Liver (tissue), 9 donors: ENCODE data around the gene DDX39B. TPM values are rescaled to one million over a fixed set of nuclear protein-coding genes. Genes with fewer than 3 reads are reported as not detected.
A peak's percentile ranks its signal among the peaks of the same experiment; 100 is the strongest.

Experiments used
- DNase-seq: peaks from one replicate; pipeline ENCODE4 v3.0.0-alpha.2; 2017; ENCODE audit warnings: low spot score
- H3K27ac ChIP-seq, 2 donors: one replicate each; pipeline ENCODE4 v1.7.0; 2013; ENCODE audit warnings: inconsistent platforms in 2 of 2, low read length in 2 of 2, control low read depth in 1 of 2, low read depth in 1 of 2, mild to moderate bottlenecking in 1 of 2
- H3K27me3 ChIP-seq, 4 donors: one replicate each; pipeline versions ENCODE4 v1.6.1 to v1.7.0; 2013; ENCODE audit warnings: low read length in 3 of 4, inconsistent platforms in 1 of 4, mild to moderate bottlenecking in 1 of 4, moderate library complexity in 1 of 4; ENCODE audit not compliant: control insufficient read depth in 4 of 4, insufficient read depth in 4 of 4
- H3K36me3 ChIP-seq, 4 donors: one replicate each; pipeline versions ENCODE4 v1.6.1 to v1.7.0; 2013; ENCODE audit warnings: low read length in 3 of 4, mild to moderate bottlenecking in 3 of 4, low read depth in 1 of 4, moderate library complexity in 1 of 4; ENCODE audit not compliant: control insufficient read depth in 4 of 4, insufficient read depth in 3 of 4
- H3K4me1 ChIP-seq, 4 donors: one replicate each; pipeline versions ENCODE4 v1.6.1 to v1.7.0; 2013; ENCODE audit warnings: low read length in 3 of 4, mild to moderate bottlenecking in 3 of 4, moderate library complexity in 1 of 4; ENCODE audit not compliant: control insufficient read depth in 4 of 4, insufficient read depth in 4 of 4
- H3K4me3 ChIP-seq, 3 donors: one replicate each; pipeline versions ENCODE4 v1.6.1 to v1.7.0; 2013; ENCODE audit warnings: low read length in 3 of 3, control low read depth in 1 of 3, low read depth in 1 of 3, mild to moderate bottlenecking in 1 of 3
- H3K9ac ChIP-seq, 2 donors: one replicate each; pipeline ENCODE4 v1.7.0; 2013; ENCODE audit warnings: low read length in 2 of 2, mild to moderate bottlenecking in 2 of 2, moderate library complexity in 2 of 2, control low read depth in 1 of 2, low read depth in 1 of 2
- H3K9me3 ChIP-seq, 4 donors: one replicate each; pipeline versions ENCODE4 v1.6.1 to v1.7.0; 2013; ENCODE audit warnings: low read length in 3 of 4; ENCODE audit not compliant: control insufficient read depth in 4 of 4
- ATF3 ChIP-seq: IDR thresholded peaks from 2 replicates; pipeline ENCODE4 v1.6.1; 2016; ENCODE audit warnings: antibody characterized with exemption
- CTCF ChIP-seq: fragments of 150-350 bp; IDR thresholded peaks from 2 replicates; pipeline ENCODE4 v1.5.1; 2017; ENCODE audit warnings: improper control_type of control experiment, low read depth, low read length; ENCODE audit not compliant: missing input control
- EGR1 ChIP-seq, 2 donors: IDR thresholded peaks; 2 replicates each; pipeline ENCODE4 v1.6.1; 2016 to 2018; ENCODE audit warnings: antibody characterized with exemption in 2 of 2, low read depth in 2 of 2
- FOXA1 ChIP-seq: IDR thresholded peaks from 2 replicates; pipeline ENCODE4 v1.6.1; 2016; ENCODE audit warnings: antibody characterized with exemption
- FOXA2 ChIP-seq: IDR thresholded peaks from 2 replicates; pipeline ENCODE4 v1.6.1; 2016; ENCODE audit warnings: antibody characterized with exemption
- GABPA ChIP-seq, 2 donors: IDR thresholded peaks in 1 of 2; conservative IDR thresholded peaks in 1 of 2; 2 replicates each; pipeline ENCODE4 v1.6.1; 2016; ENCODE audit warnings: antibody characterized with exemption in 2 of 2, mild to moderate bottlenecking in 1 of 2, moderate library complexity in 1 of 2
- HNF4A ChIP-seq, 2 donors: conservative IDR thresholded peaks; 2 replicates each; pipeline ENCODE4 v1.6.1; 2016; ENCODE audit warnings: antibody characterized with exemption in 2 of 2, mild to moderate bottlenecking in 2 of 2
- HNF4G ChIP-seq: IDR thresholded peaks from 2 replicates; pipeline ENCODE4 v1.6.1; 2016; ENCODE audit warnings: antibody characterized with exemption
- JUND ChIP-seq, 2 donors: IDR thresholded peaks; 2 replicates each; pipeline ENCODE4 v1.6.1; 2016; ENCODE audit warnings: antibody characterized with exemption in 2 of 2
- MAX ChIP-seq: IDR thresholded peaks from 2 replicates; pipeline ENCODE4 v1.6.1; 2016; ENCODE audit warnings: antibody characterized with exemption
- NR2F2 ChIP-seq: IDR thresholded peaks from 2 replicates; pipeline ENCODE4 v1.6.1; 2016; ENCODE audit warnings: antibody characterized with exemption
- RAD21 ChIP-seq, 2 donors: IDR thresholded peaks; 2 replicates each; pipeline ENCODE4 v1.6.1; 2016; ENCODE audit warnings: antibody characterized with exemption in 2 of 2, mild to moderate bottlenecking in 2 of 2
- REST ChIP-seq: IDR thresholded peaks from 2 replicates; pipeline ENCODE4 v1.6.1; 2016; ENCODE audit warnings: antibody characterized with exemption, mild to moderate bottlenecking
- RXRA ChIP-seq, 2 donors: IDR thresholded peaks; 2 replicates each; pipeline ENCODE4 v1.6.1; 2017 to 2018; ENCODE audit warnings: antibody characterized with exemption in 2 of 2, mild to moderate bottlenecking in 1 of 2
- SP1 ChIP-seq: IDR thresholded peaks from 2 replicates; pipeline ENCODE4 v1.6.1; 2018; ENCODE audit warnings: antibody characterized with exemption, mild to moderate bottlenecking
- TAF1 ChIP-seq: conservative IDR thresholded peaks from 2 replicates; pipeline ENCODE4 v1.6.1; 2016; ENCODE audit warnings: antibody characterized with exemption, mild to moderate bottlenecking
- YY1 ChIP-seq: IDR thresholded peaks from 2 replicates; pipeline ENCODE4 v1.6.1; 2016; ENCODE audit warnings: antibody characterized with exemption, mild to moderate bottlenecking
- ZBTB33 ChIP-seq: IDR thresholded peaks from 2 replicates; pipeline ENCODE4 v1.6.1; 2016; ENCODE audit warnings: antibody characterized with exemption
- WGBS: extraction: QIAGEN DNeasy Blood & Tissue Kit; methylation state at CpG from one replicate; pipeline ENCODE4 v1.1.7; 2013; 5-methylcytosine and 5-hydroxymethylcytosine counted together
- polyA plus RNA-seq, 2 donors: library from polyadenylated mRNA; stranded (reverse) in 1 of 2; unstranded in 1 of 2; fragments of 200-250 nt in 1 of 2; fragments of >200 nt in 1 of 2; fragmentation: Nextera tagmentation in 1 of 2; extraction: Ambion mirVana in 1 of 2; gene quantifications; one replicate each; pipeline versions ENCODE4 v1.2.1 to v1.2.3, GENCODE V29; 2013 to 2015
- total RNA-seq, 2 donors: library from RNA; depleted of rRNA; stranded (reverse); fragments of >200 nt; gene quantifications; one replicate each; pipeline ENCODE4 v1.2.3, GENCODE V29; 2014
- donor health status: healthy.
- donor health status: healthy.
- donor health status: healthy.
- donor health status: healthy.
- donor health status: healthy.

DDX39B gene
- total and polyA plus RNA-seq, 4 donors = 75.0 to 254 (median 135) TPM

- no peak for TF ChIP-seq ZBTB33
Observed at GRCh38 chr6:31548544-31548873, 6.7 kb upstream of the DDX39B start (continued).

GRCh38 chr6:31547727-31548543 is 6.1 kb upstream of the DDX39B start:
- Histone ChIP-seq H3K27me3 (no peaks in the 10 kb centered on the region), H3K9ac (peak overlapping the region; percentile 36 to 97), H3K4me1 (peaks cover 5 to 23% (median 15%) of the 10 kb centered on the region in 4 donors), H3K9me3 (no peaks in the 10 kb centered on the region), H3K4me3 (peak overlapping the region; percentile 15 to 78 (median 56)), H3K36me3 (peaks cover 0 to 13% (median 10%) of the 10 kb centered on the region in 4 donors), H3K27ac (peak overlapping the region; percentile 52 to 84)
- no peak for DNase-seq
- WGBS = 79% methylated on average over 24 of the region's 24 CpGs
- TF ChIP-seq YY1 (no peak), JUND (IDR thresholded peaks at IDR 0.05) (no peak), SP1 (no peak), RXRA (IDR thresholded peaks at IDR 0.05) (no peak), RAD21 (IDR thresholded peaks at IDR 0.05) (no peak)

- Histone ChIP-seq H3K9me3 (no peaks in the 10 kb centered on the region), H3K27ac (peak within 1 kb of the TSS; percentile 52 to 84), H3K9ac (peak within 1 kb of the TSS; percentile 51 to 97), H3K4me1 (peaks cover 5 to 25% (median 17%) of the 10 kb centered on the region in 4 donors), H3K4me3 (peak within 1 kb of the TSS; percentile 15 to 78 (median 56)), H3K27me3 (no peaks in the 10 kb centered on the region), H3K36me3 (peaks cover 0 to 13% (median 10%) of the 10 kb centered on the region in 4 donors)
- under 1% methylated on average over 25 of the region's 25 CpGs for WGBS
- peak in 1 of 2 donors; percentile 42 for TF ChIP-seq RAD21 (IDR thresholded peaks at IDR 0.05)
- peak; percentile 95 to 98 for TF ChIP-seq GABPA (IDR thresholded peaks at IDR 0.05 in 1 of 2, conservative IDR thresholded peaks at IDR 0.05 in 1 of 2)
- peak in 1 of 2 donors; percentile 48 for TF ChIP-seq JUND (IDR thresholded peaks at IDR 0.05)
- no peak for TF ChIP-seq ZBTB33
- no peak for TF ChIP-seq ATF3
- peak; percentile 52 to 67 for TF ChIP-seq RXRA (IDR thresholded peaks at IDR 0.05)
- no peak for TF ChIP-seq TAF1
- peak; percentile 11 for TF ChIP-seq CTCF
- peak; percentile 56 for TF ChIP-seq SP1
- TF ChIP-seq FOXA1 = no peak
- peak; percentile 96 for TF ChIP-seq YY1
- no peak for TF ChIP-seq HNF4G
- TF ChIP-seq HNF4A (conservative IDR thresholded peaks at IDR 0.05) = peak; percentile 25 to 47
- no peak for TF ChIP-seq NR2F2
- peak; percentile 63 for TF ChIP-seq REST
- TF ChIP-seq EGR1 (IDR thresholded peaks at IDR 0.05; ENCODE audit: low read depth in 2 of 2) = peak in 1 of 2 donors; percentile 75
- peak; percentile 67 for TF ChIP-seq MAX
- no peak for TF ChIP-seq FOXA2
- DNase-seq = peak; percentile 90
Observed at GRCh38 chr6:31546958-31547726, 5.3 kb upstream of the DDX39B start, which contains the start of gene NFKBIL1. Gene NFKBIL1, plus strand, starts transcription at chr6:31547608. Its CDS starts 87 bp downstream, at chr6:31547695.
